Colonic mucosa (tissue), 4 donors: ENCODE data around the gene TMEM170B. TPM values are rescaled to one million over a fixed set of nuclear protein-coding genes. Genes with fewer than 3 reads are reported as not detected.

Experiments
- DNase-seq: peaks from one replicate; pipeline ENCODE4 v3.0.0-alpha.2; 2020
- H3K27ac ChIP-seq: fragments of 200-600 bp; one replicate; pipeline ENCODE4 v1.8.0; 2021
- H3K27me3 ChIP-seq: fragments of 200-600 bp; one replicate; pipeline ENCODE4 v1.8.0; 2021
- H3K36me3 ChIP-seq: fragments of 200-600 bp; one replicate; pipeline ENCODE4 v1.8.0; 2021
- H3K4me1 ChIP-seq: fragments of 200-600 bp; one replicate; pipeline ENCODE4 v1.8.0; 2021; ENCODE audit warnings: mild to moderate bottlenecking
- H3K4me3 ChIP-seq: fragments of 200-600 bp; one replicate; pipeline ENCODE4 v1.8.0; 2021
- H3K9ac ChIP-seq, 2 donors: one replicate each; pipeline ENCODE4 v1.7.0; 2013; ENCODE audit warnings: control low read depth in 2 of 2, low read depth in 2 of 2, low read length in 2 of 2
- H3K9me3 ChIP-seq: fragments of 200-600 bp; one replicate; pipeline ENCODE4 v1.8.0; 2021
- intact Hi-C: fragments of 100-400 bp; cut with DNase I; formaldehyde crosslinking; loops from one replicate; pipeline ENCODE4 v1.14.1; 2022
- total RNA-seq, 2 donors: library from RNA; stranded (reverse); fragmentation: NEBNext Ultra II Directional in 1 of 2; extraction: Animal tissue kit (Norgen Biotek cat#: 25700) in 1 of 2; gene quantifications; one replicate each; pipeline ENCODE4 v1.2.1, GENCODE V29; 2021
- TF ChIP-seq, protein P1 (sequence below): fragments of 200-600 bp; IDR thresholded peaks from one replicate; pipeline ENCODE4 v1.8.0; 2022; ENCODE audit warnings: antibody characterized with exemption, mild to moderate bottlenecking
- donor health status: healthy.
- donor health status: DM: no; HTN: no; CAD: no.
- donor health status: DM: no; HTN: no; CAD: no.

Gene TMEM170B
- total RNA-seq, 2 donors from 2014 or later, result 0.82 to 2.2 TPM

DNA sequence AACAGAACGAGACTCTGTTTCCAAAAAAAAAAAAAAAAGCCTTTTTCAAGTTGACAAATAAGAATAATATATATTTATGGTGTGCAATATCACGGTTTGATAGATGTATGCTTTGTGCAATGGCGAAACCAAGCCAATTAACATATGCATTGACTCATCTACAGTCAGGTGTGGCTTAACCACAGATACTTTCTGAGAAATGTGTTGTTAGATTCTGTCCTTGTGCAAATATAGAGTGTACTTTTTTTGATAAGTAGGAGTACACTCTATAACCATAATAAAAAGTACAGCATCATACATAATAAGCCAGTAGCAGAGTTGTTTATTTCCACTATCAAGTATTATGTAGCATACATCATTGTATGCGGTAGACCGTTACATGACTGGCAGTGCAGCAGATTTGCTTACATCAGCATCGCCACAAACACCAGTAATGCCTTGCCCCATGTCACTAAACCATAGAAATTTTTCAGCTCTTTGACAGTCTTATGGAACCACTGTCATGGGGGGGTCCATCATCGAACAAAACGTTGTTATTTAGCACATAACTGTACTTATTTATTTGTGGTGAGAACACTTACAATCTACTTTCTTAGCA, 59.2 kb downstream of the TMEM170B start:
- Histone ChIP-seq H3K36me3 (no peaks in the 10 kb centered on the region), H3K4me1 (no peaks in the 10 kb centered on the region), H3K27me3 (no peaks in the 10 kb centered on the region), H3K4me3 (no peak overlapping the region), H3K27ac (no peak overlapping the region), H3K9ac (no peak overlapping the region), H3K9me3 (no peaks in the 10 kb centered on the region)
- intact Hi-C loops, result no loop called here
- TF ChIP-seq, protein P1, sequence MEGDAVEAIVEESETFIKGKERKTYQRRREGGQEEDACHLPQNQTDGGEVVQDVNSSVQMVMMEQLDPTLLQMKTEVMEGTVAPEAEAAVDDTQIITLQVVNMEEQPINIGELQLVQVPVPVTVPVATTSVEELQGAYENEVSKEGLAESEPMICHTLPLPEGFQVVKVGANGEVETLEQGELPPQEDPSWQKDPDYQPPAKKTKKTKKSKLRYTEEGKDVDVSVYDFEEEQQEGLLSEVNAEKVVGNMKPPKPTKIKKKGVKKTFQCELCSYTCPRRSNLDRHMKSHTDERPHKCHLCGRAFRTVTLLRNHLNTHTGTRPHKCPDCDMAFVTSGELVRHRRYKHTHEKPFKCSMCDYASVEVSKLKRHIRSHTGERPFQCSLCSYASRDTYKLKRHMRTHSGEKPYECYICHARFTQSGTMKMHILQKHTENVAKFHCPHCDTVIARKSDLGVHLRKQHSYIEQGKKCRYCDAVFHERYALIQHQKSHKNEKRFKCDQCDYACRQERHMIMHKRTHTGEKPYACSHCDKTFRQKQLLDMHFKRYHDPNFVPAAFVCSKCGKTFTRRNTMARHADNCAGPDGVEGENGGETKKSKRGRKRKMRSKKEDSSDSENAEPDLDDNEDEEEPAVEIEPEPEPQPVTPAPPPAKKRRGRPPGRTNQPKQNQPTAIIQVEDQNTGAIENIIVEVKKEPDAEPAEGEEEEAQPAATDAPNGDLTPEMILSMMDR, result no peak
- DNase-seq, result no peak

DNA sequence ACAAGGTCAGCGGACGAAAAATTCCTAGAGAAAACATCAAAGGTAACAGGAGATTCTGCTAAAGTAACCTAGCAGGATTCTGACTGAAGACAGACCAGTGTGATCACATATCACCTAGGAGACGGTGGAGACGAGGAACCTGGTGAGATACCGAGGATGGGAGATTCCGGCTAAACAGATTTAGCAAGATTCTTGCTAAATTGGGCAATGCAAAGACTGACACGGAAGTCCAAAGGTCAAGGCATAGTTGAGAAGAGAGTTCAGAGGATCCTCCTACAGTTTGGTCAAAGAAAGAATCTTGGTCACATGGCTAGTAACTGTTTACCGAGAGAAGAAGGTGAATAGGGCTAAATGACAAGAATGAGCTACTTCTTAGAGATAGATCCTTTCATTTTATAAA, 61.1 kb downstream of the TMEM170B start:
- Histone ChIP-seq H3K9ac (no peak overlapping the region), H3K4me3 (no peak overlapping the region), H3K27ac (no peak overlapping the region), H3K4me1 (no peaks in the 10 kb centered on the region), H3K27me3 (no peaks in the 10 kb centered on the region), H3K36me3 (no peaks in the 10 kb centered on the region), H3K9me3 (no peaks in the 10 kb centered on the region)
- TF ChIP-seq, protein P1, result no peak
- DNase-seq, result no peak
- intact Hi-C loops, result no loop called here

DNA sequence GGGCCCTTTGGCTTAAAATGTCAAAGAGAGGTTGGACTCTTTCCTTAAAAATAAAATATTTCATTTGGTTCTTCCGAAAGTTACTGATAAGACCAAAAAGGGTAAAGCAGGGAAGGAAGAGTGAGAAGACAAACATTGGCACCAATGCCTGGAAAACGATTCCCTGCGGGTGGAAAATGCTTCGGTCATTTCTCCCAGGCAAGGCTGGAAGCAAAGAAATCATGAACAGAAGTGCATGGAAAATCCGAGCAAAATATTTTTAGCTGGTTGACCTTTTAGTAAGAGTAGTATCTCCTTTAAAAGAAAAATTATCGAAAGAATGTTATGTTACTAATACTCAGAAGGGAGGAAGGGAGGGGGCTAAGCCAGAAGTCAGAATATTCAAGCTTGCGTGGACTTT, 62.7 kb downstream of the TMEM170B start:
- no peak overlapping the region for H3K27ac ChIP-seq
- H3K36me3 ChIP-seq, result no peaks in the 10 kb centered on the region
- intact Hi-C loops, result no loop called here
- no peak for DNase-seq
- no peaks in the 10 kb centered on the region for H3K9me3 ChIP-seq
- H3K4me1 ChIP-seq, result no peaks in the 10 kb centered on the region
- no peaks in the 10 kb centered on the region for H3K27me3 ChIP-seq
- no peak overlapping the region for H3K9ac ChIP-seq
- no peak overlapping the region for H3K4me3 ChIP-seq
- TF ChIP-seq, protein P1, result no peak

DNA sequence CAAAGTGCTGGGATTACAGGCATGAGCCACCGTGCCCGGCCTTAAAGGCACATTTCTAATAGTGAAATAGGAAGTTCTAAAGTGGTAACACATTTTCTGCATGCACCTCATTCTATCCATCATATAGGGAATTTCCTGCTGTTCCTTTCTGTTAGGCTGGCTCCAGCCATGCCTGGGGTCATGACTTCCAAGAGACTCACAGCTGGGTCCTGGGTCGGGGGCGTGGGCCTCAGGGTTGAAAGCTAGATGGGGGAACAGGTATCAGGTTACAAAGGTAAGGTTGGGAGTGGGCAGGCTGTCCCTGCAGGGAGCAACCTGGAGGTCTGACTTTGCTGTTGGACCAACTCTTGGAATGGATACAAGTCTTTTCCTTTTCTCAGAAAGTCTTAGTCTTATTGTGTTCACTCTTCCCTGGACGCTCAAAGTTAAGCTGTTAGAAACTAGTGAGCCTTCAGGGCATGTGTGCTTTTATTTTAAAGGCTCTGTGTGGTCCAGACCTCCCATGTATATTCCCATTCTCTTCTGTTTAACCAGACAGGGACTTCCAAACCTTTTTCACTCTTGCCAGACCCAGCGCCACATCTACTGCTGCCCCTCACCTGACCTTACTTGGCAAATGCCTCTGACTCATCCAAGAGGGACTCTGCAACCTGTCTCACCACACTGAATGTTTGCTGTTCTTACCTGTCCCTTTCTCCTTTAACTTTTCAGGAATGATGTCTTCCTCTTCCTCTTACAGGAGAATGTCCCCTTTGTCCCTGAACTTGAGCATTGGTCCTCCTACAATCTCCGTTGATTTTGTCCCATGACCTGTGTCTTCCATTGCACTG, 64.4 kb downstream of the TMEM170B start:
- no peaks in the 10 kb centered on the region for H3K36me3 ChIP-seq
- intact Hi-C loops, result no loop called here
- H3K4me3 ChIP-seq, result no peak overlapping the region
- no peak for DNase-seq
- no peak overlapping the region for H3K27ac ChIP-seq
- H3K9ac ChIP-seq, result no peak overlapping the region
- TF ChIP-seq, protein P1, result no peak
- no peaks in the 10 kb centered on the region for H3K9me3 ChIP-seq
- no peaks in the 10 kb centered on the region for H3K4me1 ChIP-seq
- H3K27me3 ChIP-seq, result no peaks in the 10 kb centered on the region

DNA sequence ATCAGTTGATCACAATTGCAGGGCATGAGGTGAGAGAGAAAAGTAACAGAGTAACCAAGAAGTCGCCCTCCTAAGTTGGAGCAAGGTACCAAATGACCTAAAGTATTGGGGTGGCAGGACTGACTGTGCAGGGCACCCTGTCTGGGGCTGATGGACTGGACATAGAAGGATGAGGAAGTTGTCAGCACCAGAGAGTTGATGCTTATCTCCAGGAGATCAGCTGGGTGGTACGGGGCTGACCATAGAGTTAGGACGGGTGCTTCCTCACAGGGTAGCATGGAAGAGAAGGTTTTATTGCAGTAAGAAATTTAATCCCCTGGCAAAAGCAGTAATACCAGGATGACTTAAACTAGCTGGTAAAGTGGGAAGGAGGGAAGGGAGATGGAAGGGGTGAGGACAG, 66.7 kb downstream of the TMEM170B start:
- TF ChIP-seq, protein P1, result no peak
- intact Hi-C loops, result no loop called here
- DNase-seq, result no peak

More for the DNA sequence above, 66.7 kb downstream of the TMEM170B start:
- no peaks in the 10 kb centered on the region for H3K4me1 ChIP-seq
- H3K4me3 ChIP-seq, result no peak overlapping the region
- H3K27me3 ChIP-seq, result no peaks in the 10 kb centered on the region
- no peaks in the 10 kb centered on the region for H3K9me3 ChIP-seq
- H3K9ac ChIP-seq, result no peak overlapping the region
- no peaks in the 10 kb centered on the region for H3K36me3 ChIP-seq
- H3K27ac ChIP-seq, result no peak overlapping the region
